ENCODE results near the gene FNBP1.
"Not testable (repeated sequence)": the region's sequence is repeated elsewhere in the genome, so short reads cannot be mapped to it uniquely, and the experiment has no call there.

FNBP1 gene

DNA sequence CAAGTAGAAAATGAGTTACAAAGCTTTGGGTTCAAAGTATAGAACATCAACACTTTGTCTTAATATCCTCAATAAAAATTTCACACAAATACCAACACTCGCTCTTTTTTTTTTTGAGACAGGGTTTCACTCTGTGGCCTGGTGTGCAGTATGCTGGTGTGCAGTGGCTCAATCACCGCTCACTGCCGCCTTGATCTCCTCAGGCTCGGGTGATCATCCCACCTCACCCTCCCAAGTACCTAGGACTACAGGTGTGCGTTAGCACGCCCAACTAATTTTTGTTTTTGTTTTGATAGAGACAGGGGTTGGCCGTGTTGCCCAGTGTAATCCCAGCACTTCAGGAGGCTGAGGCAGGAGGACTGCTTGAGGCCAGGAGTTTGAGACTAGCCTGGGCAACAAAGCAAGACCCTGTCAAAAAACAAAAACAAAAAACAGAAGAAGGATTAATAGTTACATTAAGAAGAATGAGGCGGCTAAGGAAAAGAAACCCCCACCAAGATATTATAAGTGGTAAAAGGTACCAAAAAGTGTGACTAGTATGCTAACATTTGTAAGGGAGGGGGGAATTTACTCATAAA is 20.3 kb downstream of the FNBP1 start:
- no peak for DNase-seq (ENCODE audit: low read depth in 2 of 2)

DNA sequence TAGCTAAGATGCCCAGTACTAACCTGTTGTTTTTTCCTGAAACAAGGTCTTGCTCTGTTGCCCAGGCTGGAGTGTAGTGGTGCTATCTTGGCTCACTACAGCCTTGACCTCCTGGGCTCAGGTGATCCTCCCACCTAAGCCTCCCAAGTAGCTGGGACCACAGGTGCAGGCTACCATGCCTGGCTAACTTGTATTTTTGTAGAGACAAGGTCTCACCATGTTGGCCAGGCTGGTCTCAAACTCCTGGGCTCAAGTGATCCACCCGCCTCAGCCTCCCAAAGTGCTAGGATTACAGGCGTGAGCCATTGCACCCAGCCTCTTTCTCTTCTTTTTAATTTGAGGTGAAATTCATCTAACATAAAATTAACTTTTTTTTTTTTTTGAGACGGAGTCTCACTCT is 21.1 kb downstream of the FNBP1 start:
- DNase-seq (ENCODE audit: low read depth in 2 of 2) = not testable (repeated sequence)

DNA sequence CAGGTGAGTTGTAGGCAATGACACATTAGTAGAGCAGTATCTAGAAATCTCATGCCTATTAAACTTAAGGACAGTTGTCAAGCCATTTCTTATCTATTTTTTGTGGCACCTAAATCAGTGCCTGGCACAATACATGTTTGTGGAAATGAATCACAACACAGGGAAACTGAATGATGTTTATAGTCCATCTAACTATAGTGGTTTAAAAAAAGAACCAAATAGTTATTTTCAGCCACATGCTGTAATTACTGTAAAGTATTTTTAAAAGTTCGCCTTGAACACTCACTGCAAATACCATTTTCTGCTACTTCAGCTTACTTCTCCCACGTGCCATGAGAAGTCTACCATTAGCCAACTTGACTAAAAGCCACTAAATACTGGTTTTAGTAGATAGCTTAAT is 21.9 kb downstream of the FNBP1 start:
- no peak for DNase-seq (ENCODE audit: low read depth in 2 of 2)

DNA sequence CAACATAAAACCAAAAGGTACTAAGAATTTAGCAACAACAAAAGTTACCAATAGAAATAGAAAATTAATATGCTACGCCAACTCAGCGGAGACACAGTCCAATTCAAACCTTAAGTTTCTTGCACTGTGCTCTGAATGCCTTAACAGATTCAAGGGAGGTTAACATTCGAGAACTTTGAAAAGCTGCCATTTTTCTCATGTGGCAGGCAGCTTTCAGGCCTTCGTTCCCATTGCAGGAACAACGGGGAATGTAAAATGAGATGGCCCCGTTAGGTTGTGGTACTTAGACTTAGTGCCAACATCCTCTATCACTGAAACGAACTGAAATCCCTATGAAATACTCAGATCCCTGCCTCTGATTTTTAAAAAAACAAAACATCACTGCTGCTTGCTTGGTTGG is 22.4 kb downstream of the FNBP1 start:
- DNase-seq (ENCODE audit: low read depth in 2 of 2) = no peak

DNA sequence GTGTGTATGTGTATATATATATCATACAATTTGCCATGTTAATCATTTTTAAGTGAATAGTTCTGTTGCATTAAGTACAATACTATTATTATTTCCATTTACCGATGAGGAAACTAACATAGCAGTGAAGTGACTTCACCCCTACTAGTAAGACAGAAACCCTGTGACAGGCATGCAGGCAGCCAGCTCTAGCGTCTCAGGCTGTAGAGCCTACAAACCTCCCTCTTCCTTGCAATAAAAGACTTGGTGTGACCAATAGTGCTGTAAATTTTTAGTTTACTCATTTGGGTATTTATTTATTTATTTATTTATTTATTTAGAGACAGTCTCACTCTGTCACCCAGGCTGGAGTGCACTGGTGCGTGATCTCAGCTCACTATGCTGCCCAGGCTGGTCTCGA is 24.7 kb downstream of the FNBP1 start:
- no peak for DNase-seq (ENCODE audit: low read depth in 2 of 2)

DNA sequence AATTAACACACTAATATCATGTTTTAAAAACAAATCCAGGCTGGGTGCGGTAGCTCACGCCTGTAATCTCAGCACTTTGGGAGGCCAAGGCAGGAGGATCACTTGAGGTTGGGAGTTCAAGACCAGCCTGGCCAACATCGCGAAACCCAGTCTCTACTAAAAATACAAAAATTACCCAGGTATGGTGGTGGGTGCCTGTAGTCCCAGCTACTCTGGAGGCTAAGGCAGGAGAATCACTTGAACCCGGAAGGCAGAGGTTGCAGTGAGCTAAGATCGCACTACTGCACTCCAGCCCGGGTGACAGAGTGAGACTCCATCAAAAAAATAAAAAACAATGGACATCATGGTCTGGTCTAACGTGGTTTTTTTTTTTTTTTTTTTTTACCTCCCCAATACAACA is 25.5 kb downstream of the FNBP1 start:
- not testable (repeated sequence) for DNase-seq (ENCODE audit: low read depth in 2 of 2)

DNA sequence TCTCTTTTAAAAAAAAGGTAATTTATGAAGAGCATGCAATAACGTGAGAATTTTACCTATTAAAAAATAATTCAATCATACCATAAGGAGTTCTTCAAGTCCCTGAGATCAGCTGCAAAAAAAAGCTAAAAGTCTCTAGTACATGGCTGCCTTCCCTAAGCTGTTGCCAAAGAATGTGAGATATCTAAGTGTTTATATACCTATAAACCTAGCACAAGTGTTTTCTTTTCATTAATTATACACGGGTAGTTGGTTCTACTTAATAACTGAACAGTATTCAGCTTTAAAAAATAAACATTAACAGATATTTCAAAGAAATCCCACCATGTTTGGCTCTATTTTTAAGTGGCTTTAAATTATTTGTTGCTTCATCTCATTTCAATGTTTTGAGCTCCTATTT is 25.9 kb downstream of the FNBP1 start:
- DNase-seq (ENCODE audit: low read depth in 2 of 2) = no peak

DNA sequence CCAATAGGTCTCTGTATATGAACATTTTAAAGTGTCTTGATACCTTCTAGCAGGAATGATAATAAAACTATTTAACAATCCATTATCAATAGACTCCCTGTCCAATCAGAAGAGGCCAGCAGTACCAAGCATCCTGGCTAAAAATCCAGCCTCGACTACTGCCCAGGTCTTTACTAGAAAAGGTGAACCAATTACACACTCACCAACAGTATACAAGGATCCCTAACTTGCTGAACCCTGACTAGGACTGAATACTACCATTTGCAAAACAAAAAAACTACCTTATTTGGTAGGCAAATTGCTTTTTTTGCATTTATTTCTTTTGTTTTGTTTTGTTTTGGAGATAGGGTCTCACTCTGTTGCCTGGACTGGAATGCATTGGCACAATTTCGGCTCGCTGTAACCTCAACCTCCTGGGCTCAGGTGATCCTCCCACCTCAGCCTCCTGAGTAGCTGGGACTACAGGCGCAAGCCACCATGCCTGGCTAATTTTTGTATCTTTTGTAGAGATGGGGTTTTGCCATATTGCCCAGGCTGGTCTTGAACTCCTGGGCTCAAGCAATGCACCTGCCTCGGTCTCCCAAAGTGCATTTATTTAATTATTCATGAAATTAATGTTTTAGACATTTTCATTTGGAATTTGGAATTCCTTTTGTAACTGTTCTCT is 27.5 kb downstream of the FNBP1 start:
- DNase-seq (ENCODE audit: low read depth in 2 of 2) = no peak

DNA sequence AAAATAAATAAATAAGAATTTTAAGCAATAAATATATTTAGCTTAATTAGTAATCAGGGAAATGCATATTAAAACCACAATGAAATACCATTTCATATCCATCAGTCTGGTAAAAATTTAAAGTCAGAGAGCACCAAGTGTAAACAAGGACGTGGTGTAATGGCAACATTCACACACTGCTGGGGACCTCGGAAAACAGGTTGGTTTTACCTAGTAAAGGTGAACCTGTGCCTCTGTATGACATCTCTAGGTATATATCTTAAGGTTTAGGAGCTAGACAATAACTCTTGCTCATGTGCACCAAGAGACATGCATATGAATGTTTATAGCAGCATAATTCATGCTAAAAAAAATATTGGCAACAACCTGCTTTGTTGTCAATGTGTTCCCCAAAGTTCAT is 29.7 kb downstream of the FNBP1 start:
- DNase-seq (ENCODE audit: low read depth in 2 of 2) = no peak

DNA sequence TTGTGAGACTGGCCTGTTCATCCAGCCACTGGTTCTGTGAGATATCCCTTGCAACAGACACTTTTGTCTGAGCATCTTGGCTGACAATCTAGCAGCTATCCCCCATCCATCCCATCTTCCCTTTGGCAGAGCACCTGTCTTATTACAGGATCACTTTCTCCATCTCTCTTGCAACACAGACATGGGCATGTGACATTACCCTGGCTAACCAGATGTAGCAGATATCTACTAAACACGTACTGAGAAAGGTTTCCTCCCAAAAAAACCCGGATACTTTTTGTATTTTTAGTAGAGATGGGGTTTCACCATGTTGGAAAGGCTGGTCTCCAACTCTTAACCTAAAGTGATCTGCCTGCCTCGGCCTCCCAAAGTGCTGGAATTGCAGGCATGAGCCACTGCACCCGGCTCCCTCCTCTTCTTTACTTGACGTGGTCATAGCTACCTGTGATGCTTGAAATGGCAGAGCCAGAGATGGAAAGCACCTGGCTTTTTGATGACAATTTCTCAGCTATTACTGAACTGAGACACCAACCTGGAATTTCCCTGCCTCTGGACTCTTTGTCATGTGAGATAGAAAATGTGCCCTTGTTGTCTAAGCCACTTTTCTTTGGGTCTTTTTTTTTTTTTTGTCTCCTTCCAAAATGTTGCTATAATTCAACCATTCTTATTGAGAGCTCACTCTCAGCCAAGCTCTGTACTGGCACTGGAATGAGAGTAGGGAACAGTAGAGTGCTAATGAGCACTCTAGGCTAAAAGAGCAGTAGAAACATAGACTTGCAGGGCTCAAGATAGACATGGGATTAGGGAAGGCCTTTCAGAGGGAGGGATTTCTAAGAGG is 32.6 kb downstream of the FNBP1 start:
- no peak for DNase-seq (ENCODE audit: low read depth in 2 of 2)

DNA sequence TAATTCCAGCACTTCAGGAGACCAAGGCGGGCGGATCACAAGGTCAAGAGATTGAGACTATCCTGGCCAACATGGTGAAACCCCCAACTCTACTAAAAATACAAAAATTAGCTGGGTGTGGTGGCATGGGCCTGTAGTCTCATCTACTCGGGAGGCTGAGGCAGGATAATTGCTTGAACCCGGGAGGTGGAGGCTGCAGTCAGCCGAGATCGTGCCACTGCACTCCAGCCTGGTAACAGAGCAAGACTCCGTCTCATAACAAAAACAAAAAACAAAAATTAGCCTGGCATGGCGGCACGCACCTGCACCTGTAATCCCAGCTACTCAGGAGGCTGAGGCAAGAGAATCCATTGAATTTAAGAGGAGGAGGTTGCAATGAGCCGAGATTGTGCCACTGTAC is 33.4 kb downstream of the FNBP1 start:
- DNase-seq (ENCODE audit: low read depth in 2 of 2) = not testable (repeated sequence)

DNA sequence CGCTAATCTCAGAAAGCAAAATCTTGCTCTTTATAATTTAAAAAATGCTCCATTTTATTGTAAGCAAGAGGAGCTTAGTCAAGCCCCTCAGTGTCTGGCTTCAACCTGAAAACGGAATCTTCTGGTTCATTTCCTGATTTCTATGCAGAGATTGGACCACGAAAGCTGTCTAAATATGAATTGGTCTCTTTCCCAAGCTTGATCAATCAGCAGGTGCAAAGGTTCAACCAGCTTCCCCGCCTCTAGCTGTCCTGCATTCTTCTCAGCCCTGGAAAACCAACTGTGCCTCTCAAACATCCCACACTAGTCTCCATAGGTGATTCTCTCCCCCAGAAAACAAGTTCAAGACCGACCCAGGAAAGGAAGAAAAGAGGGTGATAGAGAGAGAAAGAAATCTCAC is 34.5 kb downstream of the FNBP1 start:
- no peak for DNase-seq (ENCODE audit: low read depth in 2 of 2)

DNA sequence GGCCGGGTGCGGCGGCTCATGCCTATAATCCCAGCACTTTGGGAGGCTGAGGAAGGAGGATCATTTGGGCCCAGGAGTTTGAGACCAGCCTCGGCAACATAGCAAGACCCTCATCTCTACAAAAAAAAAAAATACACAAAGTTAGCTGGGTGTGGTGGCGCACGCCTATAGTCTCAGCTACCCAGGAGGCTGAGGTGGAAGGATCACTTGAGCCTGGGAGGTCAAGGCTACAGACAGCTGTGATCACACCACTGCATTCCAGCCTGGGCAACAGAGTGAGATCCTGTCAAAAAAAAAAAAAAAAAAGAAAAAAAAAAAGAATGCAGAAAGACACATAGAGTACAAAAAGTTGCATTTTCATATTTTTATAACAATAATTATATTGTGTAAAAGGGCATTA is 36.0 kb downstream of the FNBP1 start:
- not testable (repeated sequence) for DNase-seq (ENCODE audit: low read depth in 2 of 2)

DNA sequence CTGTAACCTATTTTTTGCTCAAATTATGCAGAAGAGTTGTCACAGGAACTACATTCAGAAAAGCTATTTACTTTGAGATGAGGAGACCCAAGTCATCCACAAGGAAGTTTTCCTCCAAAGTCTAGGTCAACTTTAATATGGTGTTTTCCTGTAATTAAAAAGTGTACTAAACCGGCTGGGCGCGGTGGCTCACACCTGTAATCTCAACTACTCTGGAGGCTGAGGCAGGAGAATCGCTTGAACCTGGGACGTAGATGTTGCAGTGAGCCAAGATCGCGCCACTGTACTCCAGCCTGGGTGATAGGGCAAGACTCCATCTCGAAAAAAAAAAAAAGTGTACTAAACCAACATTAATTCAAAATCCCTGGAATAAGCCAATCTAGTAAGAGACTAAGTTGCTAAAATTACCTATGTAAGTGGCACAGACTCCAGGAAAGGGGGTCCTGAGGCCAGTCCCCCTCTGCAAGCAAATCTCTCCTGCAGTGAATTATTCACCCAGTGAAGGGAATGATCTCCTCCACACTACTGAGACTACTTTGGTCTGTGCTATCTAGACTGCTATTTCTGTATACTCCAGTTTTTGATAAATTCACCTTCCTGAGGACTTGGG is 38.9 kb downstream of the FNBP1 start:
- no peak for DNase-seq (ENCODE audit: low read depth in 2 of 2)

DNA sequence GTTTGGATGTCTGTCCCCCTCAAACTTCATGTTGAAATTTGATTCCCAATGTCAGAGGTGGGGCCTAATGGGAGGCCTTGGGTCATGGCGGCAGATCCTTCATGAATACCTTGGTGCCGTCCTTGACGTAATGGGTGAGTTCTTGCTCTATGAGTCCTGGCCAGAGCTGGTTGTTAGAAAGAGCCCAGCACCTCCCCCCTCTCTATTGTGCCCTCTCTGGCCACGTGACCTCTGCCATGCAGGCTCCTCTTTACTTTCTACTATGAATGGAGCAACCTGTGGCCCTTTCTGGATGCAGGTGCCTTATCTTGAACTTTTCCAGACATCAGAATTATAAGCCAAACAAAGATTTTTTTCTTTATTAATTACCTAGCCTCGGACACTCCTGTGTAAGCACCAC is 40.7 kb downstream of the FNBP1 start:
- no peak for DNase-seq (ENCODE audit: low read depth in 2 of 2)

DNA sequence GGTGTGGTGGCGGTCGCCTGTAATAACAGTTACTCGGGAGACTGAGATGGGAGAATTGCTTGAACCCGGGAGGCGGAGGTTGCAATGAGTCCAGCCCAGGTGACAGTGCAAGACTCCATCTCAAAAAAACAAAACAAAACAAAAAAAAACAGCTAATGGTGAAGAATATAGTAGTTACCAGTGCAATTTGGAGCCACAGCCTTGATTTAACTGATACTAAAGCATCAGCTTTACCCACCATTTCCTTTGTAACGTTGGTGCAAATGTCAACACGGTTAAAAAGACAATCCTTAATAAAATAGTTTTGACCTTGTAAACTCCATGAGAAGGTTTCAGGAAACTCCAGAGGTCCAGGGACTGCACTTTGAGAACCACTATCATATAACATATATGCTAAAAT is 41.8 kb downstream of the FNBP1 start:
- DNase-seq (ENCODE audit: low read depth in 2 of 2) = no peak

DNA sequence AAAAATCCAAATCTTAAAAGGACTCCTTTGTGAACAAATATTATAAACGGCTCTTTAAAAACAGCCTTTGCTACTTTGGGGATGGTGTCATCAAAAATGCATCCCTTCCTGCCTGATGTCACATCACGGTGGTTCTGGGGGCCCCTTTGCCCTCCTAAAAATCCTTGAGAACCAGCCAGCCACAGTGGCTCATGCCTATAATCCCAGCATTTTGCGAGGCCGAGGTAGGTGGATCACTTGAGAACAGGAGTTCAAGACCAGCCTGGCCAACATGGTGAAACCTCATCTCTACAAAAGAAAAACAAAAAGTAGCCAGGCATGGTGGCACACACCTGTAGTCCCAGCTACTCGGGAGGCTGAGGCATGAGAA is 43.9 kb downstream of the FNBP1 start:
- no peak for DNase-seq (ENCODE audit: low read depth in 2 of 2)

DNA sequence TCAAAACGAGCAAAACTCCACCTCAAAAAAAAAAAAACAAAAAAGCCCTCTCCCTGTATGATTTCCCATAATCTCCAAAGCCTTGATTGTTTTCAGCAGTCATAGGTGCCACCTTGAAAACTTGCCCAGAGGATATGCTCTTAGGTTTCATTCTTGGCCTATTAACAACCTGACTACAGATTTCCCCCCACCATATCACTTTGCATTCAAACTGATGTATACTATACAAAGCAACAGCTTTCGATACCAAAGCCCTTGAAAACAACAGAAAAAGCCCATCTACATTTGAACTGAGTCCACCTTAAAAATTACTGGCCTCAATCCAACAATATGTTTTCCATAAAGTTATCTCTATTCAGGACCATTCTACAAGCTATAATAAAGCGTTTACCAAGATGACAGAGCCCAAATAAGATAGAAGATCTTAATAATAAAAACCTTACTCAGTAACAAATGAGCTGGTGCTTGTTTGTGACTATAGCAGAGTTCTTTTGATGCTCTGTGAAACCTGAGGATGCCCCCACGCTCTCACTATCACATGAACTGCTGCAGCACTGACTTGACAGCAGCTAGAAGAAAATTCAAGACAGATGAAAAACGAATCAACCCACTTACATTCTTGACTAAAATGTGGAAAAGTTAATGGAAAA is 44.4 kb downstream of the FNBP1 start:
- no peak for DNase-seq (ENCODE audit: low read depth in 2 of 2)

DNA sequence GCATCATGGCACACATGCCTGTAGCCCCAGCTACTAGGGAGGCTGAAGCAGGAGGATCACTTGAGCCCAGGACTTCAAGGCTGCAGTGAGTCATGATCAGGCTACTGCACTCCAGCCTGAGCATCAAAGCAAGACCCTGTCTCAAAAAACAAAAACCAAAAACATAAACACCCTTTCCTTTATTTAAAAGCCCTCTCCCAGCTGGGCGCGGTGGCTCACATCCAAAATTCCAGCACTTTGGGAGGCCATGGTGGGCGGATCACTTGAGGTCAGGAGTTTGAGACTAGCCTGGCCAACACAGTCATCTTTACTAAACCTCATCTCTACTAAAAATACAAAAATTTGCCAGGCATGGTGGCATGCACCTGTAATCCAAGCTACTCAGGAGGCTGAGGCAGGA is 45.3 kb downstream of the FNBP1 start:
- not testable (repeated sequence) for DNase-seq (ENCODE audit: low read depth in 2 of 2)

DNA sequence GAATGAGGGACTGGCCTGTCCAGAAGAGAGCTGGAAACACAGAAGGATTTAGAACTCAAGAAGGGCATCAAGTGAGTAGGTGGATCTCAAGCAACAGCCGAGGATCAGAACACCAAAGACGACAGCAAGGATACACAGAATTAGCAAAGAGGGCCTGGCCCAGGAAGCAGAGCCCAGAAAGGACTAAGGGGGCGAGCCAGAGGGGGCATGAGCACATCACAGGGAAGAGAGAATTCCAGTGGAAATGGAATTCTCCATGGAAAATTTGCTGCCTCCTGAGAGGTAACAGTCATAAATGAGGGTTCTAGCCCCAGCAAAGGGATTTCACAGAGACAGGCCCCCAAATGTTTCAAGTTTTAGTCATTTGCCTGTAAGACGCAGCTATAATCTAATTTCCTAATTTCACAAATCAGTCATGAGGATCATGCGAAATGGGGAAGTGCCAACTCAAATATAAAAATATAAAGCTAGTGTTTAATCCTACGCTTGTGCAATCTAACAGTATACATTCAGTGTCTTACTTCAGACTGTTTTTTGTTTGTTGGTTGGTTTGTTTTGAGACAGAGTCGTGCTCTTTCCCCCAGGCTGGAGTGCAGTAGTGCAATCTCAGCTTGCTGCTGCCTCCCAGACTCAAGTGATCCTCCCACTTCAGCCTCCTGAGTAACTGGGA is 46.7 kb downstream of the FNBP1 start:
- no peak for DNase-seq (ENCODE audit: low read depth in 2 of 2)

DNA sequence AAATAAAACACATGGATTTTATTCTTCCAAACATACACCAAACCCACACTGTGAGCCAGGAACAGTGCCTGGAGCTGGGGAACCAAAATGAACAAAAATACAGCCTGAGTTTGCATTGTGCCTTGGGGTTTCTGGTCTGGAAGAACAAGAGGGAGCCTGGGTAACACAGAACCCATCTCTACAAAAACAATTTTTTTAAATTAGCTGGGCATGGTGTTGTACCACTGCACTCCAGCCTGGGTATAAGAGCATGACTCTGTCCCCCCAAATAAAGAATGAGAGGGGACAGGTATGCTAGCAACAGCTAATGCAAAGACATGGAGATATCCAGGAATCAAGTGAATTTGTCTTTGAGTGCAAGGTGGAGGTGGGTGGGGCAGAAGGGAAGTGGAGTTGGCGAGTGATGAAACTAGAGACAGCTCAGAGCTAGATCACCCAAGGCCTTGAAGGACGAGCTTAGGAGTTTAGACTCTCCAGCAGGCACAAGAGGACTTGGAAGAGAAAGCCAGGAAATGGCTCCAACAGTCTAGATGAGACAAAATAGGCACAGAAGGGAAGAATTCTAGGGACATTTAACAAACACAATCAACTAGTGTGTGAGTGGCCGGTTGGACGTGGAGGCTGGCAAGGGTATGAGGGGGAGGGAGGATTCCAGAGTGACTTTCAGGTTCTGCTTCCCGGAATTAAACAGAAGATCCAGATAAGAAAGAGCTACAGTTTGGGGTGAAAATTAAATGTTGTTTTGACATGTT is 47.4 kb downstream of the FNBP1 start:
- no peak for DNase-seq (ENCODE audit: low read depth in 2 of 2)

Measured in stimulated activated CD4-positive, alpha-beta T cell treated with anti-CD3 and anti-CD28 coated beads, Interleukin-1b, Interleukin-23, amount 100 ng/mL, for 4 hours (primary cell).